ENCODE measurements around the gene L3MBTL3. TPM values are rescaled to one million over a fixed set of nuclear protein-coding genes. Genes with fewer than 3 reads are reported as not detected.

Gene L3MBTL3
- total RNA-seq, result 9.4 and 12.0 TPM in 2 replicates

GRCh38 chr6:130018292-130018743 is at the start of gene L3MBTL3:
TSS of gene L3MBTL3 (plus strand) at chr6:130018581. CDS start at chr6:130042700, 24,119 bp downstream.

Other genes starting within 250 kb of the L3MBTL3 start
- not detected in 2 replicates for gene TMEM244, start 157.3 kb upstream of the L3MBTL3 start, total RNA-seq
- gene SAMD3, start 204.4 kb downstream of the L3MBTL3 start, total RNA-seq, result not detected in 2 replicates